ENCODE data around the gene SLC52A3.
A peak's percentile ranks its signal among the peaks of the same experiment; 100 is the strongest.

SLC52A3 gene

GRCh38 chr20:791056-791455 lies 22.8 kb upstream of the SLC52A3 start:
- H3K27me3 ChIP-seq (ENCODE audit: control insufficient read depth, insufficient read depth, low read length), result no peaks in the 10 kb centered on the region
- no peak overlapping the region for H3K9ac ChIP-seq (ENCODE audit: low read depth, low read length)
- peaks cover 11% of the 10 kb centered on the region for H3K4me1 ChIP-seq (ENCODE audit: control insufficient read depth, insufficient read depth, low read length)
- peaks cover 7% of the 10 kb centered on the region for H3K9me3 ChIP-seq (ENCODE audit: control insufficient read depth, insufficient read depth, low read length)
- H3K36me3 ChIP-seq (ENCODE audit: control insufficient read depth, insufficient read depth, low read length), result no peaks in the 10 kb centered on the region
- H3K4me3 ChIP-seq (ENCODE audit: low read depth, low read length), result no peak overlapping the region

GRCh38 chr20:787825-788224 lies 19.5 kb upstream of the SLC52A3 start:
- Histone ChIP-seq H3K36me3 (ENCODE audit: control insufficient read depth, insufficient read depth, low read length) (no peaks in the 10 kb centered on the region), H3K4me3 (ENCODE audit: low read depth, low read length) (no peak overlapping the region), H3K9ac (ENCODE audit: low read depth, low read length) (no peak overlapping the region), H3K9me3 (ENCODE audit: control insufficient read depth, insufficient read depth, low read length) (peaks cover 14% of the 10 kb centered on the region), H3K27me3 (ENCODE audit: control insufficient read depth, insufficient read depth, low read length) (no peaks in the 10 kb centered on the region), H3K4me1 (ENCODE audit: control insufficient read depth, insufficient read depth, low read length) (peaks cover 11% of the 10 kb centered on the region)

- no peak overlapping the region for H3K9ac ChIP-seq (ENCODE audit: low read depth, low read length)
- no peaks in the 10 kb centered on the region for H3K27me3 ChIP-seq (ENCODE audit: control insufficient read depth, insufficient read depth, low read length)
- no peaks in the 10 kb centered on the region for H3K36me3 ChIP-seq (ENCODE audit: control insufficient read depth, insufficient read depth, low read length)
- H3K4me3 ChIP-seq (ENCODE audit: low read depth, low read length), result no peak overlapping the region
- H3K9me3 ChIP-seq (ENCODE audit: control insufficient read depth, insufficient read depth, low read length), result peaks cover 7% of the 10 kb centered on the region
- peaks cover 12% of the 10 kb centered on the region for H3K4me1 ChIP-seq (ENCODE audit: control insufficient read depth, insufficient read depth, low read length)
These were observed 11.5 kb upstream of the SLC52A3 start for GRCh38 chr20:779771-780170.

- no peak overlapping the region for H3K4me3 ChIP-seq (ENCODE audit: low read depth, low read length)
- H3K36me3 ChIP-seq (ENCODE audit: control insufficient read depth, insufficient read depth, low read length), result no peaks in the 10 kb centered on the region
- no peak overlapping the region for H3K9ac ChIP-seq (ENCODE audit: low read depth, low read length)
- no peaks in the 10 kb centered on the region for H3K9me3 ChIP-seq (ENCODE audit: control insufficient read depth, insufficient read depth, low read length)
- H3K27me3 ChIP-seq (ENCODE audit: control insufficient read depth, insufficient read depth, low read length), result no peaks in the 10 kb centered on the region
- peaks cover 12% of the 10 kb centered on the region for H3K4me1 ChIP-seq (ENCODE audit: control insufficient read depth, insufficient read depth, low read length)
These were observed 7.9 kb upstream of the SLC52A3 start for GRCh38 chr20:776165-776564.

- H3K9me3 ChIP-seq (ENCODE audit: control insufficient read depth, insufficient read depth, low read length), result no peaks in the 10 kb centered on the region
- H3K4me1 ChIP-seq (ENCODE audit: control insufficient read depth, insufficient read depth, low read length), result peaks cover 12% of the 10 kb centered on the region
- peak overlapping the region; percentile 26 for H3K4me3 ChIP-seq (ENCODE audit: low read depth, low read length)
- no peaks in the 10 kb centered on the region for H3K36me3 ChIP-seq (ENCODE audit: control insufficient read depth, insufficient read depth, low read length)
- H3K27me3 ChIP-seq (ENCODE audit: control insufficient read depth, insufficient read depth, low read length), result no peaks in the 10 kb centered on the region
- no peak overlapping the region for H3K9ac ChIP-seq (ENCODE audit: low read depth, low read length)
These were observed 7.4 kb upstream of the SLC52A3 start for GRCh38 chr20:775679-776135.

GRCh38 chr20:774660-775057 lies 6.4 kb upstream of the SLC52A3 start:
- Histone ChIP-seq H3K4me3 (ENCODE audit: low read depth, low read length) (no peak overlapping the region), H3K9me3 (ENCODE audit: control insufficient read depth, insufficient read depth, low read length) (no peaks in the 10 kb centered on the region), H3K9ac (ENCODE audit: low read depth, low read length) (no peak overlapping the region), H3K27me3 (ENCODE audit: control insufficient read depth, insufficient read depth, low read length) (no peaks in the 10 kb centered on the region), H3K4me1 (ENCODE audit: control insufficient read depth, insufficient read depth, low read length) (peaks cover 12% of the 10 kb centered on the region), H3K36me3 (ENCODE audit: control insufficient read depth, insufficient read depth, low read length) (no peaks in the 10 kb centered on the region)

- no peaks in the 10 kb centered on the region for H3K9me3 ChIP-seq (ENCODE audit: control insufficient read depth, insufficient read depth, low read length)
- no peaks in the 10 kb centered on the region for H3K27me3 ChIP-seq (ENCODE audit: control insufficient read depth, insufficient read depth, low read length)
- no peak overlapping the region for H3K9ac ChIP-seq (ENCODE audit: low read depth, low read length)
- no peak overlapping the region for H3K4me3 ChIP-seq (ENCODE audit: low read depth, low read length)
- H3K4me1 ChIP-seq (ENCODE audit: control insufficient read depth, insufficient read depth, low read length), result peaks cover 12% of the 10 kb centered on the region
- H3K36me3 ChIP-seq (ENCODE audit: control insufficient read depth, insufficient read depth, low read length), result no peaks in the 10 kb centered on the region
These were observed 5.8 kb upstream of the SLC52A3 start for GRCh38 chr20:774016-774659.

- Histone ChIP-seq H3K4me3 (ENCODE audit: low read depth, low read length) (no peak overlapping the region), H3K9ac (ENCODE audit: low read depth, low read length) (no peak overlapping the region), H3K4me1 (ENCODE audit: control insufficient read depth, insufficient read depth, low read length) (peaks cover 12% of the 10 kb centered on the region), H3K36me3 (ENCODE audit: control insufficient read depth, insufficient read depth, low read length) (no peaks in the 10 kb centered on the region), H3K9me3 (ENCODE audit: control insufficient read depth, insufficient read depth, low read length) (no peaks in the 10 kb centered on the region), H3K27me3 (ENCODE audit: control insufficient read depth, insufficient read depth, low read length) (no peaks in the 10 kb centered on the region)
These were observed 4.5 kb upstream of the SLC52A3 start for GRCh38 chr20:772806-773205.

GRCh38 chr20:771741-772464 lies 3.6 kb upstream of the SLC52A3 start:
- no peaks in the 10 kb centered on the region for H3K27me3 ChIP-seq (ENCODE audit: control insufficient read depth, insufficient read depth, low read length)
- no peaks in the 10 kb centered on the region for H3K9me3 ChIP-seq (ENCODE audit: control insufficient read depth, insufficient read depth, low read length)
- H3K9ac ChIP-seq (ENCODE audit: low read depth, low read length), result no peak overlapping the region

GRCh38 chr20:770691-771090 lies 2.4 kb upstream of the SLC52A3 start:
- H3K9me3 ChIP-seq (ENCODE audit: control insufficient read depth, insufficient read depth, low read length), result no peaks in the 10 kb centered on the region
- H3K9ac ChIP-seq (ENCODE audit: low read depth, low read length), result no peak overlapping the region
- H3K4me3 ChIP-seq (ENCODE audit: low read depth, low read length), result no peak overlapping the region
- peaks cover 4% of the 10 kb centered on the region for H3K4me1 ChIP-seq (ENCODE audit: control insufficient read depth, insufficient read depth, low read length)
- H3K27me3 ChIP-seq (ENCODE audit: control insufficient read depth, insufficient read depth, low read length), result no peaks in the 10 kb centered on the region
- H3K36me3 ChIP-seq (ENCODE audit: control insufficient read depth, insufficient read depth, low read length), result no peaks in the 10 kb centered on the region

More at GRCh38 chr20:771741-772464, 3.6 kb upstream of the SLC52A3 start:
- peaks cover 6% of the 10 kb centered on the region for H3K4me1 ChIP-seq (ENCODE audit: control insufficient read depth, insufficient read depth, low read length)
- H3K36me3 ChIP-seq (ENCODE audit: control insufficient read depth, insufficient read depth, low read length), result no peaks in the 10 kb centered on the region
- no peak overlapping the region for H3K4me3 ChIP-seq (ENCODE audit: low read depth, low read length)

GRCh38 chr20:766906-767305 lies 1.4 kb downstream of the SLC52A3 start:
- no peak overlapping the region for H3K9ac ChIP-seq (ENCODE audit: low read depth, low read length)
- H3K9me3 ChIP-seq (ENCODE audit: control insufficient read depth, insufficient read depth, low read length), result no peaks in the 10 kb centered on the region
- no peak overlapping the region for H3K4me3 ChIP-seq (ENCODE audit: low read depth, low read length)
- peaks cover 4% of the 10 kb centered on the region for H3K36me3 ChIP-seq (ENCODE audit: control insufficient read depth, insufficient read depth, low read length)
- no peaks in the 10 kb centered on the region for H3K4me1 ChIP-seq (ENCODE audit: control insufficient read depth, insufficient read depth, low read length)
- H3K27me3 ChIP-seq (ENCODE audit: control insufficient read depth, insufficient read depth, low read length), result no peaks in the 10 kb centered on the region

GRCh38 chr20:764255-764654 lies 4.0 kb downstream of the SLC52A3 start:
- H3K4me1 ChIP-seq (ENCODE audit: control insufficient read depth, insufficient read depth, low read length), result no peaks in the 10 kb centered on the region
- no peak overlapping the region for H3K9ac ChIP-seq (ENCODE audit: low read depth, low read length)
- peaks cover 8% of the 10 kb centered on the region for H3K27me3 ChIP-seq (ENCODE audit: control insufficient read depth, insufficient read depth, low read length)
- H3K9me3 ChIP-seq (ENCODE audit: control insufficient read depth, insufficient read depth, low read length), result no peaks in the 10 kb centered on the region
- no peak overlapping the region for H3K4me3 ChIP-seq (ENCODE audit: low read depth, low read length)
- peaks cover 4% of the 10 kb centered on the region for H3K36me3 ChIP-seq (ENCODE audit: control insufficient read depth, insufficient read depth, low read length)

Measured in iPS-15b (cell line).